Right forelimb (tissue), 1 donor: ENCODE data around the gene PTH2R.
"Not testable (repeated sequence)": the region's sequence is repeated elsewhere in the genome, so short reads cannot be mapped to it uniquely, and the experiment has no call there.

Experiments used
- DNase-seq: peaks from one replicate; pipeline ENCODE4 v3.0.0-alpha.2; 2018

The PTH2R gene

DNA sequence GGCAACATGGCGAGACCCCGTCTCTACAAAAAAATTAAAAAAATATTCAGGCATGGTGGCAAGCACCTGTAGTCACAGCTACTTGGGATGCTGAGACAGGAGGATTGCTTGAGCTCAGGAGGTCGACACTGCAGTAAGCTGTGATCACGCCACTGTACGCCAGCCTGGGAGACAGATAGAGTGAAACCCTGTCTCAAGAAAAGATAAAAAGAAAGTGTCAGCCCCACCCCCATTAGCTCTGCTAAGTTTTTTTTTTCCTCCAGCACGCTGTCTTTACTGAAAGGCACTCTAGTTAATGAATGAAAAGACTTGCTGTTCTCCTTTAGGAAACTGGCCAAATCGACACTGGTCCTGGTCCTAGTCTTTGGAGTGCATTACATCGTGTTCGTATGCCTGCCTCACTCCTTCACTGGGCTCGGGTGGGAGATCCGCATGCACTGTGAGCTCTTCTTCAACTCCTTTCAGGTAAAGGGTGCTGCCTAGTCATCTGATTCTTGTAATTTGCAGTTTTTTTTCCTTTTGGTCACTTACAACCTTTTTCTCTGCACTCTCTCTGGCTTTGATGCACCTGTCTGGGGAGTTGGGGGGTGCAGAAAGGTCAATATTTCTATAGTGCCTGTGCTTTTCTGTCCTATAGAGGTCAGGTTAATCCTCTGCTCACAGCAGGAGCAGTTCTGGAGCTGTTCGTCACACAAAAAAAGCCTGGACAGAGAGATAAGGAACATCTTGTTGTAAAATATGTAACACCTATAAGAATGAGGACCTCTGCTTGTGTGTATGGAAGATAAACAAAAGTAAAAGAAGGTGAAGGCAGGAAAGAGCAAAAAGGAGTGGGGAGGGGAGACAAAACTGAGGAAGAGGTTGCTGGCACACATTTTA, 82.3 kb downstream of the PTH2R start:
- DNase-seq: no peak

DNA sequence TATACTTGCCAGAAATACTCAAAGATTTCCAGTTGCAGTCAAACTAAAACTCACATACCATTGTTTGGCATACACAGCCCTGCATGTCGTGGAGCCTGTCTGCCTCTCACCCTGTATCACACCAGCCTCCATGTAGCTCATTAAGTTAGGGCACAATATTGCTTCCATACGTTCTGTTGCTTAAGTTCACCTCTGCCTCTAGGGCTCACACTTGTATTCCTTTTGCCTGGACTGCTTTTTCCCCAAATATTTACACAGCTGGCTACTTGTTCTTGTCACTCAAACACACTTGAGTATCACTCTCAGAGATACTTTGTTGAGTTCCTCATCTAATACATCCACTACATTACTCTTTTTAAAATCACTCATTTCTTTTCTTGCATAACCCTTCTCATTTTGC, 83.1 kb downstream of the PTH2R start:
- DNase-seq: no peak

DNA sequence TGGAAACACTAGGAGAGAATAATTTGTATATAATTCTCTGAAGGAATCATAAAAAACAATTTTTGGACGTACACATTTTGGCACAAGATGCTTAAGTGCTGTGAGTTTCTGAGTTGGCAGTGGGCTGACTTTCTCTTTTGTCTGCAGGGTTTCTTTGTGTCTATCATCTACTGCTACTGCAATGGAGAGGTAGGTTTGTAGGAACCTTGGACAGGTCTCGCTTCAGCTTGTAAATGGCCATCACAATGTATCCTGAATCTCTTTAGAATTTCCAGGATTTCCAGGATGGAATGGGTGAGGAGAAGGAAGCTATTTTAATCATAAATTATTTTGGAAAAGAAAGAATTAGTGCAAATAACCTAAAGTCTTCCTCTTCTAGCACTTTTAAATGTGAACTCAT, 83.9 kb downstream of the PTH2R start:
- DNase-seq: no peak

DNA sequence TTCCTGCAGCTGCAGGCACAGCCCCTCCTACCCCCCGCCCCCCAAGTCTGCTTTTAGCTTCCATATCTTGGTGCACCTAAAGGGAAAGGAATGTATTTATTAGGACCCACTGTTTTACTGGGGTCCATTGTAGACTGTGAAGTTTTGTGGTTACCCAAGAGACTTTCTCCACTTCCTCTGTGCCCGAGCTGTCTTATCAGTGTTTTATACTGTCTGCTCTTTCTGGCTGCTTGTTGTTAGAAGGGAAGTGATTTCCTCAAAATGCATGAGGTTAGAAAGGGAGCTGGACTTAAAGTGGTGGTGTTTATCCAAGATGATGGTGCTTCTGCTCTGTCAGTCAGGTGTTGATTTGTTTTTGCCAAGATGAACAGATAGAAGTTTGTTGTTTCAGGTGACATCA, 85.0 kb downstream of the PTH2R start:
- no peak for DNase-seq

DNA sequence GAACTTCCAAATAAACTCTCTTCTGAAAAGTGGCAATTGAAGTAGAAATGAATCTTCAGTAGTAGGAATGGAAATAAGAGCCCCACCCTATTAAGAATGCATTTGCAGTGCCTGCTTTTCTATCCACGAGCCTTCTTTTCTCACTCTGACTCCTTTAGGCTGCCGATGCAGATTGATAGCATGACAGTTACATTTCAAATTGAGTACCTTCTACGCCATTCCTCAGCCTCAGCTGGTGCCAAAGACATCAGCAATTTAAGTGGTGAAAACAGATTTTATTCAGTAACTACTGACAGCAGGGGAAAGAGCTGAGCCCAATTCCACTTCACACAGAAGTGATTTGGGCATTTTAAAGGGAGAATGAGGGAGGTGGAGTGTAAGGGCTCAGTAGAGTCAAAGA, 85.5 kb downstream of the PTH2R start:
- no peak for DNase-seq

DNA sequence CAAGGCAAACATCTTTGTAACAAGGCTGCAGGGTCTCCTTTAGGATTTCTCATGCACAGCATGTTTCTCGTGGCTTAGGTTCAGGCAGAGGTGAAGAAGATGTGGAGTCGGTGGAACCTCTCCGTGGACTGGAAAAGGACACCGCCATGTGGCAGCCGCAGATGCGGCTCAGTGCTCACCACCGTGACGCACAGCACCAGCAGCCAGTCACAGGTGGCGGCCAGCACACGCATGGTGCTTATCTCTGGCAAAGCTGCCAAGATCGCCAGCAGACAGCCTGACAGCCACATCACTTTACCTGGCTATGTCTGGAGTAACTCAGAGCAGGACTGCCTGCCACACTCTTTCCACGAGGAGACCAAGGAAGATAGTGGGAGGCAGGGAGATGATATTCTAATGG, 86.6 kb downstream of the PTH2R start:
- no peak for DNase-seq

DNA sequence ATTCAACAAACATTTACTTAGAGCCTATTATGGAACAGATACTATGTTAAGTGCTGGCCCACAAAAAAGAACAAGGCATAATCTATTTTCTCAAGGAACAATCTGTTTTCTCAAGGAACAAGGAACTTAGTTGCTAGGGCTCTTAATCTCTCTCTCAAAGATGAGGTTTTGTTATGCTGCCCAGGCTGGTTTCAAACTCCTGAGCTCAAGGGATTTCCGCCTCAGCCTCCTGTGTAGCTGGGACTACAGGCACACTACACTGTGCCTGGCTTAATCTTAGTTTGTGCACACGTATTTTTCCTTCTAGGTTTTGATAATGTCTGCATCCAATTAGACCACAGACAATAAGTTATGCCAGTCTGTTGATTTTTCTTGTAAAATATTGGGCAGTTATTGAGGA, 89.5 kb downstream of the PTH2R start:
- DNase-seq: no peak

DNA sequence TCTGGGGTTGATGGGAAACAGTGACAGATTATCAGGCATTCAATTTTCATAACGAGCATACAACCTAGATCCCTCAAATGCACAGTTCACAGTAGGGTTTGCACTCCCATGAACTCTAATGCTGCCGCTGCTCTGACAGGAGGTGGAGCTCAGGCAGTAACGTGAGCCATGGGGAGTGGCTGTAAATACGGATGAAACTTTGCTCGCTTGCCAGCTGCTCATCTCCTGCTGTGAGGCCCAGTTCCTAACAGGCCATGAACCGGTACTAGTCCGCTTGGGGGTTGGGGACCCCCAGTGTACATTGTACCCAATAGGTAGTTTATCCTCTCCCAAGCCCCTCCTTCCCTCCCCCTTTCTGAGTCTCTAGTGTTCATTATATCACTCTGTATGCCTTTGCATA, 94.6 kb downstream of the PTH2R start:
- no peak for DNase-seq

DNA sequence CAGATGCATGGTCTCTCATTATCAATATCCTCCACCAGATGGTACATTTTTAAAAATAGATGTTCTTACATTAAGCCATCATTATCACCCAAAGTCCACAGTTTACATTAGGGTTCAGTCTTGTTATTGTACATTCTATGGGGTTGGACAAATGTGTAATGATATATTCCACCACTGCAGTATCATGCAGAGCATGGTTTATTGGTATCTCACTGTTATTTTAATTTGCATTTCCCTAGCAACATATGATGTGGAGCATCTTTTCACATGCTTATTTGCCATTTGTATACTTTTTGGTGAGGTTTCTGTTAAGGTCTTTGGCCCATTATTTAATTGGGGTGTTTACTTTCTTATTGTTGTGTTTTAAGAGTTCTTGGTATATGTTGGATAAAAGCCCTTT, 95.7 kb downstream of the PTH2R start:
- no peak for DNase-seq

DNA sequence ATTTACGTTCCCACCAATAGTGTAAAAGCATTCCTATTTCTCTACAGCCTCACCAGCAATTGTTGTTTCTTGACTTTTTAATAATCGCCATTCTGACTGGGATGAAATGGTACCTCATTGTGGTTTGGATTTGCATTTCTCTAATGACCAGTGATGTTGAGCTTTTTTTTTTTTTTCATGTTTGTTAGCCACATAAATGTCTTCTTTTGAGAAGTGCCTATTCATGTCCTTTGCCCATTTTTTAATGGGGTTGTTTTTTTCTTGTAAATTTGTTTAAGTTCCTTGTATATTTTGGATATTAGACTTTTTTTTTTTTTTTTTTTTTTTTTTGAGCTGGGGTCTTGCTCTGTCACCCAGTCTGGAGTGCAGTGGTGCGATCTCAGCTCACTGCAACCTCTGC, 98.8 kb downstream of the PTH2R start:
- DNase-seq: not testable (repeated sequence)

DNA sequence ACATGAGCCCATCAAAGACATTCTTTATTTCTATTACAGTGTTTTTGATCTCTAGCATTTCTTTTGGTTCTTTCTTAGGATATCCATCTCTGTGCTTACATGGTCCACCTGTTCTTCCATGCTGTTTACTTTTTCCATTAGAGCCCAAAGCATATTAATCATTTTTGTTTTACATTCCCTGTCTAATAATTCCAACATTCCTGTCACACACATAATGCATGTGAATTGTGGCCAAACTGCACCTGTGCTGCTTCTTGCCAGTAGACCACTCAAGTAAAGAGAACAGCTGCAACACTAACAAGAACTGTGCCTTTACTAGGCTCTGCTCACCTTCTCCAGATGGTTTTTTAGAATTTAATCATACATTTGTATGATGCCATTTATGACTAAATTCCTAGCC, 103.0 kb downstream of the PTH2R start:
- DNase-seq: no peak

DNA sequence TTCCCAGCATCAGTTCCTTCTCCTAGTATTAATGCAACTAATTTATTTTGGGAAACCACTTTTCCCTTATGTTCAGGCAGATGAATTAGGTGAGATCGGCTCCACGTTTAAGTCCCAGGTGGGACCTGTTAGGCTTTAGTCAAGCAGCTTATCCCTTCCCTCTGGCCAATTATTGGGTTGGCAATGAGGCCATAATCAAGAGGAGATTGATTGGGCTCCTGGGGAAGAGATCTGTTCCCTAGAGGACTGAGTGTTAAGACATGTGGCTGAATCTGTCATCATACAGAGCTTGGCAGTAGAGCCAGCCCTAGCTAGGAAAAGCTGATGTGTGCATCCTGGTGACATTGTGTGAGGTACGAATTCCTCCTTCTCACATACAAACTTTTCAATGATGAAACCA, 104.4 kb downstream of the PTH2R start:
- DNase-seq: no peak

DNA sequence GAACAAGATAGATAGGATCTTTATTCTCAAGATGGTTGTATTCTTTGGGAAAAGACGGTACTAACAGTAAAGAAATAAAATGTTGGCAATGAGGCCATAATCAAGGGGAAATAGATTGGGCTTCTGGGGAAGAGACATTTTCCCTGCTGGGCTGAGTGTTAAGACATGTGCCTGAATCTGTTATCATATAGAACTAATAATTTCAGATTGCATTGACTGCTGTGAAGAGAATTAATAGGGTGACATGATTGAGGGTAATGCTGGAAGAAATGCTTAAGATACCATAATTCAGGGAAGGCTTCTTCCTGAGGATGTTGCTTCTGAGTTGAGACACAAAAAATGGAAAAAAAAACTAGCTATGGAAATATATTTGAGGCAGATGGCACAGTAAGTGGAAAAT, 105.0 kb downstream of the PTH2R start:
- DNase-seq: no peak

DNA sequence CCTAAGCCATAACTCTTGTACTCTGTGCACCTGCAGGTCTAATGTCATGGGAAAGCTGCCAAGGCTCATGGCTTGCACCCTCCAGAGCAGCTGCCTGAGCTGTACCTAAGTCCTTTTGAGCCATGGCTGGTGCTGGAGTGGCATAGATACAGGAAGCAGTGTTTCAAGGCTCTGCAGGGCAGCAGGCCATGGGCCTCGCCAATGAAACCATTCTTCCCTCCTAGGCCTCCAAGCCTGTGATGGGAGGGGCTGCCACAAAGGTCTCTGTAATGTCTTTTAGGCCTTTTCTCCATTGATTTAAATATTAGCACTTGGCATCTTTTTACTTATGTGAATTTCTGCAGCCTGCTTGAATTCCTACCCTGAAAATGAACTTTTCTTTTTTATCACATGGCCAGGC, 108.5 kb downstream of the PTH2R start:
- no peak for DNase-seq

DNA sequence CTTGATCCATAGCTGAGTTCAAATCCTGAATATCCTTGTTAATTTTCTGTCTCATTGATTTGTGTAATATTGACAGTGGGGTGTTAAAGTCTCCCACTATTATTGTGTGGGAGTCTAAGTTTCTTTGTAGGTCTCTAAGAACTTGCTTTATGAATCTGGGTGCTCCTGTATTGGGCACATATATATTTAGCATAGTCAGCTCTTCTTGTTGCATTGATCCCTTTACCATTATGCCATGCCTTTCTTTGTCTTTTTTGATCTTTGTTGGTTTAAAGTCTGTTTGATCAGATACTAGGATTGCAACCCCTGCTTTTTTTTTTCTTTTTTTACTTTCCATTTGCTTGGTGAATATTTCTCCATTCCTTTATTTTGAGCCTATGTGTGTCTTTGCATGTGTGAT, 116.5 kb downstream of the PTH2R start:
- not testable (repeated sequence) for DNase-seq

DNA sequence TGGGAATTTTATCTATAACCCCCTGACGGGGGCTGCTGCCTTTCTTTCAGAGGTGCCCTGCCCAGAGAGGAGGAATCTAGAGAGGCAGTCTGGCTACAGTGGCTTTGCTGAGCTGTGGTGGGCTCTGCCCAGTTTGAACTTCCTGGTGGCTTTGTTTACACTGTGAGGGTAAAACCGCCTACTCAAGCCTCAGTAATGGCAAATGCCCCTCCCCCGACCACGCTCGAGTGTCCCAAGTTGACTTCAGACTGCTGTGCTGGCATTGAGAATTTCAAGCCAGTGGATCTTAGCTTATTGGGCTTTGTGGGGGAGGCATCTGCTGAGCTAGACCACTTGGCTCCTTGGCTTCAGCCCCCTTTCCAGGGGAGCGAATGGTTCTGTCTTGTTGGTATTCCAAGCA, 118.6 kb downstream of the PTH2R start:
- DNase-seq: not testable (repeated sequence)

DNA sequence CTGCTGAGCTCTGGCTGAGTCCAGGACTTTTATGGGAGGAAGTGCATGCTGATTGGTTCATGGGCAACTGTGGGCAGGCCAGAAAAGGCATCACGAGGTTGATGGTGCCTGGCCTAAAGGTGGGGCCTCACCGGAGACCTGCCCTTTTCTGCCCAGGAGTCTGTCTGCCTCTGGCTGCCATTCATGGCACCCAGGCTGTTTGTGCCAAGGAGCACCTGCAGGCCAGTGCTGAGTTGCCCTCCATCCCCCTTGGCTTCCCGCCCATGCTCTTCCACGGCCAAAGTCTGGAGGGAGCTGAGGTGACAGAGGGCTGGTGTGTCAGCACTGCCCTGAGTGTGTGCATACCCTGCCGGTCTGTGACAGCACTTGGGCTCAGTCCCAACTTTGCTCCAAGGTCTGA, 123.2 kb downstream of the PTH2R start:
- no peak for DNase-seq

DNA sequence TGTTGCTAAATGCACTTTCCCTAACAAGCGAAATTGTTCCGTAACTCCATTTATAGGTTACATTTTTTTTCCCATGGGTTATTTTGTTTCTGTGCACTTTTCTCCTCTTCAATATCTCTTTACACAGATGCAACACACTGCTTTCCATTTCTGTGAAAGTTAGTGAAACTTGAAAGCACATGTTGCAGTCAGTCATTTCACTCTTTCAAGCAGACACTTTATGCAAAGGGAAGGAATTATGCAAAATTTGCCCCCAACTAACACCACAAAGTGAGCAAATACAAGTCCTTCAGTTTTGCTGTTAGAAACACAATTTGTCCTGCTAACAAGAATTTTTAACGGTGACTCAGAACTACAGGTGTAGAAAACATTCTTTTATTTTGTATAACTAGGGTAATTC, 124.8 kb downstream of the PTH2R start:
- no peak for DNase-seq

DNA sequence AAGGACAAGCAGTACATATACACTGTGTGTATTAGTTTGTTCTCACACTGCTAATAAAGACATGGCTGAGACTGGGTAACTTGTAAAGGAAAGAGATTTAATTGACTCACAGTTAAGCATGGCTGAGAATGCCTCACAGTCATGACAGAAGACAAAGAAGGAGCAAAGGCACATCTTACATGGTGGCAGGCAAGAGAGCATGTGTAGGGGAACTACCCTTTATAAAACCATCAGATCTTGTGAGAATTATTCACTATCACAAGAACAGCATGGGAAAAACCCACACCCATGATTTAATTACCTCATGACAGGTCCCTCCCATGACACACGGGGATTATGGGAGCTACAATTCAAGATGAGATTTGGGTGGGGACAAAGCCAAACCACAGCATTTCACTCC, 129.0 kb downstream of the PTH2R start:
- DNase-seq: not testable (repeated sequence)

DNA sequence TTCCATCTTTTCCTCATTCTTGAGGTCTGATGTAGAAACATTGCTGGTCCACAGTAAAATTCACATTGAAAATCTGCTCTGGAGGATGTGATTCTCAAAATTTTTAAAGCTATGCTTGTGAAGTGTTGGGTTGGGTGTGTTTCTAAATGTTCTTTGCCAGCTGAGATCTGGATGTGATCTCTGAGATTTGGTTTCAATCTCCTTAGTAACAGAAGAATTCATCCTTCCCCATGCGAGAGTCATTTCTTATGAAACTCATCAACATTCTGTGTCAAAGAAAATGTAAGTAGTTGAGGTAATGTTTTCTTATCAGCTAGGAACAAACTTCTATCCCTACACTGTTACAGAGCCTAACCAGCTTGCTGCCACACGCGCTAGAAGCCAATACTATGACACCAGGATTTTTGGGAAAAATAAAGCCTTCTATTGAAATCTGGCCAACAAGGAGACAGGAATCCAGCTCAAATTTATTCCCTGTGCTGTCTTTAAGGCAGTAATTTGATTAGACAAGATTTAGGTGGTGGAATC, 134.9 kb downstream of the PTH2R start:
- DNase-seq: no peak

DNA sequence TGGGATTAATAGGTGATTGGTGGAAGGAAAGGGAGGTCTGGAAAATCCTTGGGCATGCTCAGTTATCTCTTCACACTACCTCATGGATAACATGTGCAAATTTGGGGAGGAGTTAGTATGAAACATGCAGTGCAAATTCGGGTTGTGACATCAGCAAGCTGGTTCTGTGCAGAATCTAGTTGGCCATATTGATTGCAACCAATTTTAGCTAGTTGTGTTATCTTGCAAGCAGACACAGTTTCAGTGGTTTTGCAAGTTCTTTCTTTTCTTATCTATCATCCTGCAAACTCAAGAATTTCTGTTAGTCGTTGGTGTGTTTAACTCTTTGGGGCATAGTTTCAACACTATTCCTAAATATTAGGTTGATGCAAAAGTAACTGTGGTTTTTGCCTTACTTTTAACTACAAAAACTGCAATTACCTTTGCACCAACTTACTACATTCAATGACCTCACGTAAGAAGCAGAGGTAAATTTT, 135.4 kb downstream of the PTH2R start:
- DNase-seq: no peak

DNA sequence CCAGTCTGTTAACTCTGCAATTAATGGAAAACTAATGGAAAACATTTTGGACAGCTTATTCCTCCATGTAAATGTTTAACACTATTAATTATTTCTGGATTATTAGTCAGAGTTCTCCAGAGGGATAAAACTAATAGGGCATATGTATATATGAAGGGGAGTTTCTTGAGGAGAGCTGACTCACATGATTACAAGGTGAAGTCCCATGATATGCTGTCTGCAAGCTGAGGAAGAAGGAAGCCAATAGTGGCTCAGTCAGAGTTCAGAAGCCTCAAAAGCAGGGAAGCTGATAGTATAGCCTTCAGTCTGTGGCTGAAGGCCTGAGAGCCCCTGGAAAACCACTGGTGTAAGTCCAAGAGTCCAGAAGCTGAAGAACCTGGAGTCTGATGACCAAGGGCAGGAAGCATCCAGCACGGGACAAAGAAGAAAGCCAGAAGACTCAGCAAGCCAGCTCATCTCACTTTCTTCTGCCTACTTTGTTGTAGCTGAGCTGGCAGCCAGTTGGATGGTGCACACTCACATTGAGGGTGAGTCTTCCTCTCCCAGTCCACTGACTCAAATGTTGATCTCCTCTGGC, 136.0 kb downstream of the PTH2R start:
- no peak for DNase-seq
